A673 (cell line): ENCODE measurements around the gene VAMP3.

Source experiments
- EZH2 ChIP-seq: fragments of 200-600 bp; sonication (generic); IDR thresholded peaks from 2 replicates; pipeline ENCODE4 v1.6.1; 2017; ENCODE audit warnings: borderline replicate concordance, low read depth, mild to moderate bottlenecking, mixed read lengths, antibody characterized with exemption, low read length; ENCODE audit not compliant: poor library complexity, severe bottlenecking
- TF ChIP-seq, protein P1 (sequence below): fragments of 300-800, 200-600 bp; sonication (generic); conservative IDR thresholded peaks from 2 replicates; pipeline ENCODE4 v1.5.1; 2017; ENCODE audit warnings: low read depth, mild to moderate bottlenecking, antibody characterized with exemption, low read length, moderate library complexity, mixed read lengths

DNA sequence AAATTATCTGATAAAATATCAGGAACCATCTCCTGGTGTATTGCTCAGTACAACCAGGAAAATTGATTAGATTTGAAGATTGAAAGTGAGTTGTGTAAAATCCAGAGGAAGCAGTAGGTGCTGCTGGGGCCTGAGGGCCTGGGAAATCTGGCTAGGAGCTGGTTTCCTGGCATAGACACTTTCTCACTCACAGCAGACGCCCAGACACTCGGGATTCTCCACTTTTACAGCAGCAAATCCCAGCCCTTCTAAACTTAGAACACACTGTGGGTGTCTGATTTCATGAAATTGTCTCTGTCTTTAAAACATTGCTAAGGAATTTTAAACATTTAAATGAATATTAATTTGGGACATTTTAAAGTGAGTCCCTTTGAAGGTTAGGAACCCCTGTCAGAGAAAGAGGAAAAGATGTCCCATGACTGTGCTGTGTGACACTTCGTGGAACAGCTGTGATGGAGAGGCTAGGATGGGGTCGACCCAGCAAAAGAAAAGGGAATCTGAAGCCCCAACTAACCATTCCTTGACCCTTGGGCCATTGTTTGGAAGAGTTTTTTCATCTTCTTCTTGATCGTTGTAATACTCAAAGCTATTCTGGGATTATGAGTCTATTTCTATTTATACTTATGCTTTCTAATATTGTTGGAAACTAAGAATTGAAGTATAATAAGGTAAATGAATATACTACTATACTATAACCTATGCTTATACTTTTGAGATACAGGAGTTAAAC, 49.0 kb upstream of the VAMP3 start:
- TF ChIP-seq, protein P1, sequence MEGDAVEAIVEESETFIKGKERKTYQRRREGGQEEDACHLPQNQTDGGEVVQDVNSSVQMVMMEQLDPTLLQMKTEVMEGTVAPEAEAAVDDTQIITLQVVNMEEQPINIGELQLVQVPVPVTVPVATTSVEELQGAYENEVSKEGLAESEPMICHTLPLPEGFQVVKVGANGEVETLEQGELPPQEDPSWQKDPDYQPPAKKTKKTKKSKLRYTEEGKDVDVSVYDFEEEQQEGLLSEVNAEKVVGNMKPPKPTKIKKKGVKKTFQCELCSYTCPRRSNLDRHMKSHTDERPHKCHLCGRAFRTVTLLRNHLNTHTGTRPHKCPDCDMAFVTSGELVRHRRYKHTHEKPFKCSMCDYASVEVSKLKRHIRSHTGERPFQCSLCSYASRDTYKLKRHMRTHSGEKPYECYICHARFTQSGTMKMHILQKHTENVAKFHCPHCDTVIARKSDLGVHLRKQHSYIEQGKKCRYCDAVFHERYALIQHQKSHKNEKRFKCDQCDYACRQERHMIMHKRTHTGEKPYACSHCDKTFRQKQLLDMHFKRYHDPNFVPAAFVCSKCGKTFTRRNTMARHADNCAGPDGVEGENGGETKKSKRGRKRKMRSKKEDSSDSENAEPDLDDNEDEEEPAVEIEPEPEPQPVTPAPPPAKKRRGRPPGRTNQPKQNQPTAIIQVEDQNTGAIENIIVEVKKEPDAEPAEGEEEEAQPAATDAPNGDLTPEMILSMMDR = no peak
- no peak for TF ChIP-seq EZH2
